Coronary artery (tissue), 2 donors: Measurements from ENCODE around the gene STEAP3.

Experiments
- DNase-seq: peaks from one replicate; pipeline ENCODE4 v3.0.0-alpha.2; 2017; ENCODE audit warnings: low spot score
- H3K27ac ChIP-seq, 2 donors: fragments of 200-600 bp; sonication (generic); one replicate each; pipeline ENCODE4 v1.5.1; 2016 to 2019
- H3K4me3 ChIP-seq: fragments of 200-600 bp; sonication (generic); 2 replicates; pipeline ENCODE4 v1.5.1; 2016; ENCODE audit warnings: mild to moderate bottlenecking, moderate library complexity
- TF ChIP-seq, protein P1 (sequence below): fragments of 200-600 bp; sonication (generic); IDR thresholded peaks from one replicate; pipeline ENCODE4 v1.5.1; 2019; ENCODE audit warnings: antibody characterized with exemption

STEAP3 gene

DNA sequence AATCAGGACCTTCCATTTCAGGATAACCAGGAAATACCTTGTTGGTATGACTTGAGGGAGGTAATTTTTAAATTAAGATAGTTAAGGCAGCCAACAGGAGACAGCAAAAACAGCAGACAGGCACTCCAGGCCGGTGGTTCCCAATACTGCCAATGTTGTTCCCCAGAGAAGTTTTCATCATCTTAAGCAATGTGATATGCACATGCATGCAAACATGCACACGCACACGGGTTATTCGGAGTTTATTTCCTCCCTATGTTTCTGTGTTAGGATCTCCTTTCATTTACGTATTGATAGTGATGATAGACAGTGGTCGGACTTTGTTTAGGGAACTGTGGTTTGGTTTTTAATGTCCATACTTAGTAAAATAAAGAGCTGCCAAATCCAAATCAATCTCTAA is 55.3 kb downstream of the STEAP3 start:
- H3K27ac ChIP-seq = no peak overlapping the region
- no peak overlapping the region for H3K4me3 ChIP-seq
- TF ChIP-seq, protein P1, sequence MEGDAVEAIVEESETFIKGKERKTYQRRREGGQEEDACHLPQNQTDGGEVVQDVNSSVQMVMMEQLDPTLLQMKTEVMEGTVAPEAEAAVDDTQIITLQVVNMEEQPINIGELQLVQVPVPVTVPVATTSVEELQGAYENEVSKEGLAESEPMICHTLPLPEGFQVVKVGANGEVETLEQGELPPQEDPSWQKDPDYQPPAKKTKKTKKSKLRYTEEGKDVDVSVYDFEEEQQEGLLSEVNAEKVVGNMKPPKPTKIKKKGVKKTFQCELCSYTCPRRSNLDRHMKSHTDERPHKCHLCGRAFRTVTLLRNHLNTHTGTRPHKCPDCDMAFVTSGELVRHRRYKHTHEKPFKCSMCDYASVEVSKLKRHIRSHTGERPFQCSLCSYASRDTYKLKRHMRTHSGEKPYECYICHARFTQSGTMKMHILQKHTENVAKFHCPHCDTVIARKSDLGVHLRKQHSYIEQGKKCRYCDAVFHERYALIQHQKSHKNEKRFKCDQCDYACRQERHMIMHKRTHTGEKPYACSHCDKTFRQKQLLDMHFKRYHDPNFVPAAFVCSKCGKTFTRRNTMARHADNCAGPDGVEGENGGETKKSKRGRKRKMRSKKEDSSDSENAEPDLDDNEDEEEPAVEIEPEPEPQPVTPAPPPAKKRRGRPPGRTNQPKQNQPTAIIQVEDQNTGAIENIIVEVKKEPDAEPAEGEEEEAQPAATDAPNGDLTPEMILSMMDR = no peak
- no peak for DNase-seq

DNA sequence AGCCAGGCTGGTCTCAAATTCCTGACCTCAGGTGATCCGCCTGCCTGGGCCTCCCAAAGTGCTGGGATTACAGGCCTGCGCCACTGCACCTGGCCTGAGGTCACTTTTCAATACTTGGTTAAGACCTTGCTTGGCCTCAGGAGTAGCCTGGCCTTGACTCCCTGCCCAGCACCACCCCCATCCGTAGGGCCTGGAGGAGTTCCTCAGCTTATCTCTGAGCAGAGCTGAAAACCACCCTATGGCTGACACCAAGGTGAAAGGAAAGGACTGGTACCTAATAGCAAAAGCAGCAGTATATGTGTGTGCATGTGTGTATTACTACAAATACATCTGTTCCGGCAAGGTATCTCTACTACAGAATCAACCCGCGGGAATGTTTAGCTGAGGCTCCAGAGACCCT is 56.0 kb downstream of the STEAP3 start:
- DNase-seq = no peak
- TF ChIP-seq, protein P1 = no peak
- Histone ChIP-seq H3K27ac (no peak overlapping the region), H3K4me3 (no peak overlapping the region)

DNA sequence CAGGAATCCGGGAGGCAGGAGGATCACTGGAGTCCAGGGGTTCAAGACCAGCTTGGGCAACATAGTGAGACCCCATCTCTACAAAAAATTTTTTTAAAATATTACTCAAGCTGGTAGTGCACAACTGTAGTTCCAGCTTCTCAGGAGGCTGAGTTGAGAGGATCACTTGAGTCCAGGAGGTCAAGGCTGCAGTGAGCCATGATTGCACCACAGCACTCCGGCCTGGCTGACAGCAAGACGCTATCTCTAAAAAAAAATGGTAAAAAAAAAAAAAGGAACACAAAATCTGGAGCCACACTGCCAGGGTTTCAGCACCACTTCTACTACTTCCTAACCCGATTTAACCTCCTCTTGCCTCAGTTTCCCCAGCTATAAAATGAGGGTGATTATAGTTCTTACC is 57.0 kb downstream of the STEAP3 start:
- H3K27ac ChIP-seq = no peak overlapping the region
- TF ChIP-seq, protein P1 = no peak
- no peak overlapping the region for H3K4me3 ChIP-seq
- no peak for DNase-seq

DNA sequence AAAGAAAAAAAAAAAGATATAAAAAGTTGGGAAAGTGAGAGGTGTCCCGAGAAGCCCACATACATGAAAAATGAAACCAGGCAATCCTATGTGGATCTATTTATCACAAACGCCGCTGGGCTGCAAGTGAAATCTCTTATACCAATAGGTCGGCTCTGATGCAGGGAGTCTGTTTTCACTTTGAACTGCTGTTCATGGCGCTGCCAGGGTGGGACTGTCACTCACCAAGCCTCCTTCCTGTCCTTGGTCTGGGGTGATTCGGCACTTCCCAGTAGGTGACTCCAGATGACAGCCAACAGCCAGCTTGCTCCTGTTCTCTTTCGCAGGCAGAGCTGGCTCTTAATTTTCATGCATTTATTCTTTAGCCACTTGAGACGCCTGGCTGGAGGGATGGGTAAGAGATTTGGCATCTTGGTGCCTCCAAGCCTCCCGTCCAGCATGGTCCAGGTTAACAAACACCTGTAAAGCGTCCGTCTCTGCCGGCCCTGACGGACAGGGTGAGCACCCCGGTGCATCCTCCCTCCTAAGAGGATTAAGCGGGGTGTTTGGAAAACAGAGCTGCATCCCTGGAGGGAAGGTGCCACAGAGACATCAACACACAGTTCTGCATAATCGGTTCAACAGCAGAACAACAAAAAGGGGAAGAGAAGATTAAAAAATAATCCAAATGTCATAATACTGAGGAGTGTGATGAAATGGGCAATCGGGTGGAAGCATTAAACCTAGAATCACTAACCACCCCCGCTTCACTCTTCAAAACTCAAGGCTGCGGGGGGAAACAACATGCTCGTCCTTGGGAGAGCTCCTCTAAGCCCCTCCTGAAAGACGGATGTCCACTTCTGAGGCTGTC is 58.7 kb downstream of the STEAP3 start:
- TF ChIP-seq, protein P1 = no peak
- Histone ChIP-seq H3K4me3 (no peak overlapping the region), H3K27ac (peak overlapping the region in 1 of 2 donors; percentile 58)
- DNase-seq = no peak

DNA sequence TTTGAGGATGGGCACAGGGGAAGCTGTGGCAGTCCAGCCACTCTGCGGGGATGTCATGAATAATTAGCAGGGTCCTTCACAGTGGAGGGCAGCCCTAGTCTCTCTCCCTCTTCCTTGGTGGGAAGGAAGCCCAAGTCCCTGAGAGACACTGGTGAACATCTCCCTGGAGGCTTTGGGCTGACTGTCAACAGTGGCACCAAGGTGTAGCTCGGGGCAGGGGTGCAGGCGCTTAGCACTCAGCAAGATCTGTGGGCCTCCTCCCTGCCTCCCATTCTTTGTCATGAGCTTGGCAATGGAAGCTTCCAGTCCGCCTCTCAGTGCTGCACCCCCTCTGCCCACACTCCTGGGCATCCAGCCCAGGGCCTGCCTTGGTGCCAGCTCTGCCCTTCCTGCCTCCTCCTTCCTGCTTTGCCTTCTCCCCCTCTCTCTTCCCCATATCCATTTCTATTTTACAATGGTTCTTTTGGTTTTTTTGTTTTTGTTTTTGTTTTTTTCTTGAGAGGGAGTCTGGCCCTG is 59.4 kb downstream of the STEAP3 start:
- TF ChIP-seq, protein P1 = no peak
- DNase-seq = no peak
- Histone ChIP-seq H3K27ac (peak overlapping the region in 1 of 2 donors; percentile 58), H3K4me3 (no peak overlapping the region)

DNA sequence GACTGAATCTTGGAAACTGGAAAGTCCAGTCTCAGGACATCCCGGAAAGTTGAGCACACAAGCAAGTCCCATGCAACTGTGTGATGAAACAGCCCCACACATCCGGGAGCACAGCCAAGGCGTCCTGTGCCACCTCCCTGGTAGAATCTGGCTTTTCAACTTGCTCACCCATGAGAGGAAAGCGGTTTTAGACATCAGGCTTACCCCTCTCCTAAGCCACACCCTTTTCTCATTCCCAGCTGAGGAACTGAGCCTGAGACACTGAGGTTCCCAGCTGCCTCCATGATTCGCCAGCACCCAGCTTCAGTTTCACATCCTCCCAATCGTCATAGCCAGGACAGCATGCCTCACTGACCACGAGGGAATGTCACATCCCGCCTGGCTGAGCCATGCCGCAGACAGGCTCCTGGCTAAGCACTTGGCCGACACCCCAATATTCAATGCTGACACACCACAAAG is 60.3 kb downstream of the STEAP3 start:
- no peak overlapping the region for H3K4me3 ChIP-seq
- TF ChIP-seq, protein P1 = no peak
- DNase-seq = peak; percentile 79
- H3K27ac ChIP-seq = peak overlapping the region in 1 of 2 donors; percentile 35

DNA sequence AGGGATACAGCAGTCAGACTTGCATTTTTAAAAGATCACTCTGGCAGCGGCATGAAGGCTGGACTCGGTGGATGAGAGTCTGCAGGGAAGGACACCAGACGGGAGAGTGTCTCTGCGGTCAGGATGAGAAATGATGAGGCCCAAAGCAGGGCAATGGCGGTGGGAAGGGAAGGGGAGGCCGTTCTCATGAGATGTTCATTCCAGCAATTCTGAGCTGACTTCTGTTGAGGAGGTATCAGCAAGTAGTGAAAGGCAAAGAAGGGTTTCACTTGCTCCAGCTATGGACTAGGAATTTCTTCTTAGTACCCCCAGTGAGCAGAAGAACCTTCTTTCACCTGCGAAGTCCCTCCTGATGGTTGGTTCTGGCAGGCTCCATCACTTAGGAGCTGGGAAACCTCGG is 63.0 kb downstream of the STEAP3 start:
- Histone ChIP-seq H3K4me3 (no peak overlapping the region), H3K27ac (no peak overlapping the region)
- TF ChIP-seq, protein P1 = no peak
- DNase-seq = no peak
